ENCODE results near the gene OR14J1. TPM values are rescaled to one million over a fixed set of nuclear protein-coding genes. Genes with fewer than 3 reads are reported as not detected.

OR14J1 gene
- total and polyA plus RNA-seq, 2 of the 13 experiments (the other 11 are each of a cell fraction or from before 2014, with no cell fraction given) = 0.17 TPM; not detected in 1

GRCh38 chr6:29295623-29296022 is 5.9 kb upstream of the OR14J1 start:
- FAIRE-seq (no peak), ATAC-seq (peak; percentile 25; the same call in 2 of the 3 replicates), DNase-seq (ENCODE audit: low spot score) (no peak)
- H3K27ac ChIP-seq (ENCODE audit: extremely low read length, insufficient read depth, low read length) = no peak overlapping the region
- CTCF ChIA-PET (ENCODE audit: low intra/inter-chr PET ratio, low total read pairs) = no interaction called here
- H3K9ac ChIP-seq (ENCODE audit: insufficient read depth, low read depth, low read length) = no peak overlapping the region
- H3K4me1 ChIP-seq (ENCODE audit: insufficient read depth, low read length) = no peaks in the 10 kb centered on the region
- H3K9me3 ChIP-seq (ENCODE audit: low read length) = no peaks in the 10 kb centered on the region
- no peak overlapping the region for H3K4me2 ChIP-seq (ENCODE audit: low read depth, low read length)
- intact Hi-C loops (cut with micrococcal nuclease; ENCODE audit: unreplicated experiment) (no loop called here), in situ Hi-C loops (cut with HindIII; ENCODE audit: extremely low pct_ligation_motif_present, low pct_unique_long_range_greater_than_20kb) (no loop called here)
- H2AFZ ChIP-seq (ENCODE audit: low read length) = no peak overlapping the region
- POLR2A ChIA-PET = no interaction called here
- TF ChIP-seq, protein P1, sequence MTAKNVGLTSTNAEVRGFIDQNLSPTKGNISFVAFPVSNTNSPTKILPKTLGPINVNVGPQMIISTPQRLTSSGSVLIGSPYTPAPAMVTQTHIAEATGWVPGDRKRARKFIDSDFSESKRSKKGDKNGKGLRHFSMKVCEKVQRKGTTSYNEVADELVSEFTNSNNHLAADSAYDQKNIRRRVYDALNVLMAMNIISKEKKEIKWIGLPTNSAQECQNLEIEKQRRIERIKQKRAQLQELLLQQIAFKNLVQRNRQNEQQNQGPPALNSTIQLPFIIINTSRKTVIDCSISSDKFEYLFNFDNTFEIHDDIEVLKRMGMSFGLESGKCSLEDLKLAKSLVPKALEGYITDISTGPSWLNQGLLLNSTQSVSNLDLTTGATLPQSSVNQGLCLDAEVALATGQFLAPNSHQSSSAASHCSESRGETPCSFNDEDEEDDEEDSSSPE (CRISPR knock-in tag; IDR thresholded peaks at IDR 0.05) = no peak
- no peak for TF ChIP-seq GABPB1 (CRISPR knock-in tag; IDR thresholded peaks at IDR 0.05)
- TF ChIP-seq AKAP8 (CRISPR knock-in tag; IDR thresholded peaks at IDR 0.05) = no peak
- no peak for TF ChIP-seq ZFAT (CRISPR knock-in tag; conservative IDR thresholded peaks at IDR 0.05)
- no peak for TF ChIP-seq AHR (CRISPR knock-in tag; IDR thresholded peaks at IDR 0.05)
- no peak for TF ChIP-seq ZSCAN22 (CRISPR knock-in tag; IDR thresholded peaks at IDR 0.05)
- TF ChIP-seq ZMYM4 (CRISPR knock-in tag; IDR thresholded peaks at IDR 0.05) = no peak
- no peak for TF ChIP-seq ZNF781 (CRISPR knock-in tag; IDR thresholded peaks at IDR 0.05; ENCODE audit: borderline replicate concordance, not compliant biosample characterization)
- TF ChIP-seq, protein P2, sequence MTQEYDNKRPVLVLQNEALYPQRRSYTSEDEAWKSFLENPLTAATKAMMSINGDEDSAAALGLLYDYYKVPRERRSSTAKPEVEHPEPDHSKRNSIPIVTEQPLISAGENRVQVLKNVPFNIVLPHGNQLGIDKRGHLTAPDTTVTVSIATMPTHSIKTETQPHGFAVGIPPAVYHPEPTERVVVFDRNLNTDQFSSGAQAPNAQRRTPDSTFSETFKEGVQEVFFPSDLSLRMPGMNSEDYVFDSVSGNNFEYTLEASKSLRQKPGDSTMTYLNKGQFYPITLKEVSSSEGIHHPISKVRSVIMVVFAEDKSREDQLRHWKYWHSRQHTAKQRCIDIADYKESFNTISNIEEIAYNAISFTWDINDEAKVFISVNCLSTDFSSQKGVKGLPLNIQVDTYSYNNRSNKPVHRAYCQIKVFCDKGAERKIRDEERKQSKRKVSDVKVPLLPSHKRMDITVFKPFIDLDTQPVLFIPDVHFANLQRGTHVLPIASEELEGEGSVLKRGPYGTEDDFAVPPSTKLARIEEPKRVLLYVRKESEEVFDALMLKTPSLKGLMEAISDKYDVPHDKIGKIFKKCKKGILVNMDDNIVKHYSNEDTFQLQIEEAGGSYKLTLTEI (CRISPR knock-in tag; conservative IDR thresholded peaks at IDR 0.05) = no peak
- H3K27me3 ChIP-seq (ENCODE audit: control insufficient read depth in 1 of 2, insufficient read depth in 2 of 2, low read length in 2 of 2) = no peaks in the 10 kb centered on the region; a peak in 1 of 5 replicates
- BruUV-seq (replicated peaks) = no TSS peak
- no peaks in the 10 kb centered on the region for H3K36me3 ChIP-seq (replicated peaks in 1 of 2; ENCODE audit: control insufficient read depth in 1 of 2, insufficient read depth in 2 of 2, low read length in 2 of 2)
- H3K79me2 ChIP-seq (ENCODE audit: insufficient read depth, low read length) = no peaks in the 10 kb centered on the region
- no peak overlapping the region for H3K4me3 ChIP-seq (replicated peaks in 1 of 3; ENCODE audit: insufficient read depth in 1 of 3, low read depth in 2 of 3, low read length in 3 of 3)
- WGBS (ENCODE audit: low lambda C conversion rate) = 38% methylated on average over 6 of the region's 7 CpGs
- no peaks in the 10 kb centered on the region for H4K20me1 ChIP-seq (ENCODE audit: insufficient read depth, low read length)
